ACC112 (cell line): Measurements from ENCODE around the gene HOXB1.

Experiments used
- H2AFZ ChIP-seq: fragments of 200-600 bp; sonication (generic); one replicate; pipeline ENCODE4 v1.6.0; 2017; ENCODE audit warnings: antibody characterized with exemption, low read length; ENCODE audit not compliant: unreplicated experiment
- H3K27ac ChIP-seq: fragments of 200-600 bp; sonication (generic); 2 replicates; pipeline ENCODE4 v1.5.1; 2014; ENCODE audit warnings: low read depth, mild to moderate bottlenecking, antibody characterized with exemption, low read length, moderate library complexity
- H3K27me3 ChIP-seq: fragments of 200-600 bp; sonication (generic); 2 replicates; pipeline ENCODE4 v1.6.1; 2014; ENCODE audit warnings: mild to moderate bottlenecking, antibody characterized with exemption, low read length, moderate library complexity, mixed read lengths; ENCODE audit not compliant: insufficient read depth
- H3K36me3 ChIP-seq: fragments of 200-600 bp; sonication (generic); 2 replicates; pipeline ENCODE4 v1.6.1; 2016; ENCODE audit warnings: mild to moderate bottlenecking, antibody characterized with exemption, low read length, moderate library complexity, mixed read lengths; ENCODE audit not compliant: insufficient read depth
- H3K4me1 ChIP-seq: fragments of 200-600 bp; sonication (generic); one replicate; pipeline ENCODE4 v1.6.1; 2016; ENCODE audit warnings: low read length, mixed read lengths; ENCODE audit not compliant: insufficient read depth, unreplicated experiment, control insufficient read depth
- H3K4me3 ChIP-seq: fragments of 200-600 bp; sonication (generic); 2 replicates; pipeline ENCODE4 v1.5.1; 2014; ENCODE audit warnings: mild to moderate bottlenecking, low read depth, low read length
- H3K79me2 ChIP-seq: fragments of 200-600 bp; sonication (generic); one replicate; pipeline ENCODE4 v1.6.0; 2016; ENCODE audit warnings: low read length; ENCODE audit not compliant: control insufficient read depth, unreplicated experiment, insufficient read depth

HOXB1 gene

GRCh38 chr17:48526608-48527546 is 3.9 kb downstream of the HOXB1 start:
- peaks cover 99% of the 10 kb centered on the region for H3K27me3 ChIP-seq
- H3K27ac ChIP-seq: no peak overlapping the region
- no peaks in the 10 kb centered on the region for H3K36me3 ChIP-seq
- no peaks in the 10 kb centered on the region for H3K79me2 ChIP-seq
- no peak overlapping the region for H2AFZ ChIP-seq
- no peaks in the 10 kb centered on the region for H3K4me1 ChIP-seq
- no peak overlapping the region for H3K4me3 ChIP-seq

- H3K27ac ChIP-seq: no peak overlapping the region
- H3K36me3 ChIP-seq: no peaks in the 10 kb centered on the region
- H3K27me3 ChIP-seq: peaks cover 86% of the 10 kb centered on the region
- H2AFZ ChIP-seq: no peak overlapping the region
- H3K4me3 ChIP-seq: no peak overlapping the region
- no peaks in the 10 kb centered on the region for H3K79me2 ChIP-seq
- H3K4me1 ChIP-seq: no peaks in the 10 kb centered on the region
Observed at GRCh38 chr17:48523010-48523409, 7.8 kb downstream of the HOXB1 start.

DNA sequence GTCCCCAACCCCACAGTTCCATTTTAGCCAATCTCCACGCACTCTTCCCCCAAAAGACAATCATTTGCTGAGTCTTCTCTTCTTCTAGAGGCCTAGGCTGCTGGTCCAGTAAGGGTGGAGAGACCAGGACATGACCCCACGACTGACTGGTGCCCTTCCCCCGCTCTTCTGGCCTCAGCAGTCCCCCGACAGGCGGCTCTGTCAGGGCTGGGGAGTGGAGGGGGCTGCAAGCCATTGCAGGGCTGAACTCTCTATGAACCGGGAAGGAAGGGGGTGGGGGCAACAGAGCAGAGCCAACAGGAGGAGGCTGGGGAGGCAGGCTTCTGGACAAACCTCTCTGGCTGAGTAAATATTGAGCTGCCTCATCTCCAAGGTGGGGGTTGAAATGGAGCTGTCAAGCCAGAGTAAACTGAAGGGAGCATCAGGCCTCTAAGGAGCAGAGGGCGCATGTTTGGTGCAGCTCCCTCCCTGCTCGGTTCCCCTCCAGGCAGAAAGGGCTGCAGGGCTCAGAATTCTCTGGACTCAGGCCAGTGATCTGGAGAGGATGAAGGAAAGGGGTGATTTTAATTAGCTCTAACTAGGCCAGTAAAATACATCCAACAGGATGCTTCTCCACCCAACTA is 8.7 kb downstream of the HOXB1 start:
- H3K36me3 ChIP-seq: no peaks in the 10 kb centered on the region
- H3K27ac ChIP-seq: no peak overlapping the region
- H3K4me1 ChIP-seq: no peaks in the 10 kb centered on the region
- H2AFZ ChIP-seq: no peak overlapping the region
- no peaks in the 10 kb centered on the region for H3K79me2 ChIP-seq
- H3K27me3 ChIP-seq: peaks cover 87% of the 10 kb centered on the region
- no peak overlapping the region for H3K4me3 ChIP-seq

DNA sequence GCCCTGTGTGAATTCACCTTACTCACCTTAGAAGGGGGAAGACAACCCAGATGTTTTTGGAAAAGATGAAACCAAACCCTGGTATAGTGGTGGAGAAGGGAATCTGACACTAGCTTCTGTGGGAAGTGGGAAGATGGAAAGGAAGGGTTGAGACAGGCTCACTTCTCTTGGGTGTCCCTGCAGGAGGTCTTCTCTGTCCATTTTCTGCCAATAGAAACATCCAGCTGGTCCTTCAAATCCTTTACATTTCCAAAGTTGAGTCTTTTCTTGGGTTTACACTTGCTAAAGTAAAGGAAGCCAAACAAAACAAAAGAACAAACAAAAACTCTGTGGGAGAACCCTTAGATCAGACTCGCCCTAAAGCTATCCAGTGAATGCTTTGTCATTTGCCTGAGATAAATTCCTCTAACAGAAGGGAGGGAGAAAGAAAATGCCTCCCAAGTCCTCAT is 10.2 kb downstream of the HOXB1 start:
- no peaks in the 10 kb centered on the region for H3K4me1 ChIP-seq
- H3K36me3 ChIP-seq: no peaks in the 10 kb centered on the region
- H3K79me2 ChIP-seq: no peaks in the 10 kb centered on the region
- peaks cover 84% of the 10 kb centered on the region for H3K27me3 ChIP-seq
- H3K4me3 ChIP-seq: no peak overlapping the region
- H2AFZ ChIP-seq: no peak overlapping the region
- no peak overlapping the region for H3K27ac ChIP-seq

- Histone ChIP-seq H3K79me2 (no peaks in the 10 kb centered on the region), H3K27me3 (peaks cover 84% of the 10 kb centered on the region), H3K4me3 (no peak overlapping the region), H3K36me3 (no peaks in the 10 kb centered on the region), H2AFZ (no peak overlapping the region), H3K4me1 (no peaks in the 10 kb centered on the region), H3K27ac (no peak overlapping the region)
Observed at GRCh38 chr17:48519427-48519826, 11.4 kb downstream of the HOXB1 start.

GRCh38 chr17:48517478-48517877 is 13.3 kb downstream of the HOXB1 start:
- H3K36me3 ChIP-seq: no peaks in the 10 kb centered on the region
- no peak overlapping the region for H3K4me3 ChIP-seq
- H3K4me1 ChIP-seq: no peaks in the 10 kb centered on the region
- no peak overlapping the region for H3K27ac ChIP-seq
- no peak overlapping the region for H2AFZ ChIP-seq
- no peaks in the 10 kb centered on the region for H3K79me2 ChIP-seq
- peaks cover 83% of the 10 kb centered on the region for H3K27me3 ChIP-seq

DNA sequence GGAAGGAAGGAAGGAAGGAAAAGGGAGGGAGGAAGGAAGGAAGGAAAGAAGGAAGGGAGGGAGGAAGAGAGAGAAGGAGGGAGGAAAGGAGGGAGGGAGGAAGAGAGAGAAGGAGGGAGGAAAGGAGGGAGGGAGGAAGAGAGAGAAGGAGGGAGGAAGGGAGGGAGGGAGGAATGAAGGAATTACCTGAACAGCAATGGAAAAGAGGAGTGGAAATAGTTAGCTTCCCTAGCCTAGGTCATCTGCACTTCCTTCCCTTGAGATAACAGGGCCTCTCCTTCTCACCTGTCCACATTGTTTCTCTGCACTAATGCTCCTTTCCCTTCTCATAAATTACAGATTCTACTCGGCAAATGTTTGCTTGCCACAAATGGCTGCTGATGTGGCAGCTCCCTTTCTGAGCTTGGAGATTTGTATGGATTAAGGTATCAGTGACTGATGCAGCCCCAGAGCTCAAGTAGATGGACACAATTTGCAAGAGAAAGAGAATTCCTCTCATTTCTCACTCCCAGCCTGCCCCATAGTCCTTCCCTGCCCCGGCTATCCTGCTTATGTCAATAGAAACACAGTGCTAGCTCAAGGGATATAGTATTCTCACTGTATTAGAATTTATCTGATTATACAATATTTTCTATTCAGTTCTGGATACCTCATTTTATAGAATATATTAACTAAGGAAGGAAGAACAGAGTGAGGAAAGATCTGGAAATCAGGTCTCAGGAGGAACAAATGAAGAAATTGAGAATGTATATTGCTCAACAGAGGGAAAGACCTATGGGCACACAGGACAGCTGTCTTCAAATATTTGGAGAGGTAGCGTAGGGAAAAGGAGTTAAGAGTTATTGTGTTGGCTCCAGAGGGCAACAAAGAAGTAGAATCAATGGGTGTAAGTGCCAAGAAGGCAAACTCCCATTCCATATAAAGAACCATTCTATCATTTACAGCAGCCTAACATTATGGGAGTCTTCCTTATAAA is 14.6 kb downstream of the HOXB1 start:
- H3K27ac ChIP-seq: no peak overlapping the region
- no peaks in the 10 kb centered on the region for H3K36me3 ChIP-seq
- H3K4me3 ChIP-seq: no peak overlapping the region
- H3K79me2 ChIP-seq: no peaks in the 10 kb centered on the region
- peaks cover 77% of the 10 kb centered on the region for H3K27me3 ChIP-seq
- H3K4me1 ChIP-seq: no peaks in the 10 kb centered on the region
- no peak overlapping the region for H2AFZ ChIP-seq

GRCh38 chr17:48514477-48514876 is 16.3 kb downstream of the HOXB1 start:
- H3K79me2 ChIP-seq: no peaks in the 10 kb centered on the region
- H3K27me3 ChIP-seq: peaks cover 64% of the 10 kb centered on the region
- H3K4me1 ChIP-seq: no peaks in the 10 kb centered on the region
- no peak overlapping the region for H3K4me3 ChIP-seq
- H3K27ac ChIP-seq: no peak overlapping the region
- no peaks in the 10 kb centered on the region for H3K36me3 ChIP-seq
- H2AFZ ChIP-seq: no peak overlapping the region

DNA sequence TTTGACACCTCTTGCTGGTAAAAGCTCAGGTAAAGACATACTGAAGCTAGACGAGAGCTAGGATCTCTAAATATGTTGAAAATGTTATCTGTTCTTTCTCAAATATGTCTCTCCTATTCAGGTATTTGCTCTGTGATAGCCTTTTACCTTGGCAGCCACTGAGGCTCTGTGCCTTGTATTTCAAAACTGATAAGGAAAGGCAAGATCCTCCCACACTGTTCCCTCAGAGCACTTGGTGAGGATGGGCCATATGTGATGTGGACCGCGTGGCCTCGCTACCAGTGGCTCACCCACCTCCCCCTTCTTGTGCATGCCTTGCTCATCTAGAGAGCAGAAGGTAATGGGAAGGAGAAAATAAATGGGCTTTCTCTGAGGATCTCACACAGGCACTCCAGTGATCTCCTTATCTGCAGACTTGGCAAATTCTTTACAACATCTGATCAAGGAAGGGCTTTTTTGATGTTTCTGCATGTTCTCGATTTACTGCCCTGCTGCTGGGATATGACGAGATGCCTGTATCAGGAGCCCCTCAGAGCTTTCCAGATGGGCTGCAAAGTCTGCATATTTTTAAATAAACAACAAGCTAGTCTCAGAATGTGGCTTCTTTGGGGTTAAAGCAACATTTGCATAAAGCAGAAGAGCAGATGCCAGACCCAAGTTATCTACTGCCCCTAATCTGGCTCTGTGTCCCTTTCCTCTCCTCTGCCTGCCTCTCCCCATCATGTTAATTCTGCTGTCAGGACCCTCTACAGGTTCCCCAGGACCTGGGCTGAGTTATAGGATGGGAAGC is 16.9 kb downstream of the HOXB1 start:
- H2AFZ ChIP-seq: no peak overlapping the region
- no peak overlapping the region for H3K4me3 ChIP-seq
- no peaks in the 10 kb centered on the region for H3K4me1 ChIP-seq
- H3K27me3 ChIP-seq: peaks cover 62% of the 10 kb centered on the region
- no peak overlapping the region for H3K27ac ChIP-seq
- no peaks in the 10 kb centered on the region for H3K36me3 ChIP-seq
- no peaks in the 10 kb centered on the region for H3K79me2 ChIP-seq

DNA sequence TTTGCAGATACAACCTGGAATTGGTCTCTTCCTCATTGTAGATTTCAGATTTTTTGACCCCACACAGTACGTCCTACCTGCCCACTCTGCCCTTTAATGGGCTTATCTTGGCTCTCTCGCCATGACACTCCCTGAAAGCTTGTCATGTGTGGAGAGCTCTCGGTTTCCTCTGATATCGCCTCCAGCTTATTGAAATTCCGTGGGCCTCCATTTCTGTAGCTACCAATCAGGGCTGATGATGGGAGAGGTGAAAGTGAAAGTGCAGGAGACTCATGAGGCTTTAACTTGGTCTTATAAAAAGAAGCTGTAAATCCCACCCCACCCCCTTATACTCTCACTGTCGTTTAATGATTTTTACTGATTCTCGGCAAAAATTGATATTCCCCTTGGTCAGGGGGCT is 17.7 kb downstream of the HOXB1 start:
- Histone ChIP-seq H3K27me3 (peaks cover 62% of the 10 kb centered on the region), H3K36me3 (no peaks in the 10 kb centered on the region), H3K27ac (no peak overlapping the region), H3K79me2 (no peaks in the 10 kb centered on the region), H3K4me3 (no peak overlapping the region), H2AFZ (no peak overlapping the region), H3K4me1 (no peaks in the 10 kb centered on the region)
